Memory B cell (primary cell): ENCODE measurements around the gene CCL28.

Source experiments
- ATAC-seq: fragments of 150-1000 bp; cut with Tn5 transposase; 2 replicates; pipeline ENCODE4 v1.10.0; 2021; ENCODE audit warnings: low read depth, mild to moderate bottlenecking, moderate library complexity
- DNase-seq, 2 donors: peaks; one replicate each; pipeline ENCODE4 v3.0.0; 2022; ENCODE audit warnings: low spot score in 2 of 2
- H3K27ac Mint-ChIP-seq: one replicate; pipeline ENCODE4 v1.8.0; 2022; ENCODE audit warnings: mild to moderate bottlenecking, moderate library complexity, mixed read lengths
- H3K27me3 Mint-ChIP-seq: one replicate; pipeline ENCODE4 v1.8.0; 2022; ENCODE audit warnings: mixed read lengths
- H3K36me3 Mint-ChIP-seq: one replicate; pipeline ENCODE4 v1.8.0; 2022; ENCODE audit warnings: mild to moderate bottlenecking, mixed read lengths
- H3K4me1 Mint-ChIP-seq: one replicate; pipeline ENCODE4 v1.8.0; 2022; ENCODE audit warnings: mixed read lengths
- H3K4me3 Mint-ChIP-seq: one replicate; pipeline ENCODE4 v1.8.0; 2022; ENCODE audit warnings: mild to moderate bottlenecking, moderate library complexity, mixed read lengths
- H3K9me3 Mint-ChIP-seq: one replicate; pipeline ENCODE4 v1.8.0; 2022; ENCODE audit warnings: mixed read lengths

CCL28 gene

GRCh38 chr5:43358301-43358700 is 53.9 kb downstream of the CCL28 start:
- no peak for DNase-seq
- Mint-ChIP-seq H3K36me3 (peaks cover 7% of the 10 kb centered on the region), H3K27ac (no peak overlapping the region), H3K9me3 (peaks cover 17% of the 10 kb centered on the region), H3K27me3 (peaks cover 5% of the 10 kb centered on the region), H3K4me3 (no peak overlapping the region), H3K4me1 (no peaks in the 10 kb centered on the region)
- ATAC-seq: no peak

GRCh38 chr5:43357878-43358281 is 54.3 kb downstream of the CCL28 start:
- peaks cover 5% of the 10 kb centered on the region for H3K27me3 Mint-ChIP-seq

GRCh38 chr5:43357067-43357466 is 55.1 kb downstream of the CCL28 start:
- H3K27ac Mint-ChIP-seq: no peak overlapping the region
- H3K27me3 Mint-ChIP-seq: peaks cover 5% of the 10 kb centered on the region
- peaks cover 7% of the 10 kb centered on the region for H3K36me3 Mint-ChIP-seq
- no peaks in the 10 kb centered on the region for H3K4me1 Mint-ChIP-seq
- H3K9me3 Mint-ChIP-seq: peaks cover 17% of the 10 kb centered on the region
- ATAC-seq (no peak), DNase-seq (no peak)
- H3K4me3 Mint-ChIP-seq: no peak overlapping the region

More at GRCh38 chr5:43357878-43358281, 54.3 kb downstream of the CCL28 start:
- no peak for DNase-seq
- peaks cover 7% of the 10 kb centered on the region for H3K36me3 Mint-ChIP-seq
- ATAC-seq: no peak
- peaks cover 17% of the 10 kb centered on the region for H3K9me3 Mint-ChIP-seq
- no peak overlapping the region for H3K27ac Mint-ChIP-seq
- no peaks in the 10 kb centered on the region for H3K4me1 Mint-ChIP-seq
- no peak overlapping the region for H3K4me3 Mint-ChIP-seq

- no peak for ATAC-seq
- Mint-ChIP-seq H3K36me3 (peaks cover 4% of the 10 kb centered on the region), H3K9me3 (peaks cover 5% of the 10 kb centered on the region), H3K4me3 (no peak overlapping the region), H3K4me1 (no peaks in the 10 kb centered on the region), H3K27ac (no peak overlapping the region), H3K27me3 (peaks cover 5% of the 10 kb centered on the region)
- DNase-seq: no peak
Observed at GRCh38 chr5:43354774-43355173, 57.4 kb downstream of the CCL28 start.

GRCh38 chr5:43353668-43354067 is 58.5 kb downstream of the CCL28 start:
- H3K9me3 Mint-ChIP-seq: no peaks in the 10 kb centered on the region
- ATAC-seq (no peak), DNase-seq (no peak)
- H3K4me3 Mint-ChIP-seq: no peak overlapping the region
- peaks cover 4% of the 10 kb centered on the region for H3K36me3 Mint-ChIP-seq
- peaks cover 8% of the 10 kb centered on the region for H3K27me3 Mint-ChIP-seq
- no peaks in the 10 kb centered on the region for H3K4me1 Mint-ChIP-seq
- H3K27ac Mint-ChIP-seq: no peak overlapping the region

- Mint-ChIP-seq H3K9me3 (no peaks in the 10 kb centered on the region), H3K36me3 (peaks cover 4% of the 10 kb centered on the region), H3K4me1 (no peaks in the 10 kb centered on the region), H3K4me3 (no peak overlapping the region), H3K27me3 (peaks cover 8% of the 10 kb centered on the region), H3K27ac (no peak overlapping the region)
- ATAC-seq (no peak), DNase-seq (no peak)
Observed at GRCh38 chr5:43352915-43353314, 59.3 kb downstream of the CCL28 start.

GRCh38 chr5:43352131-43352530 is 60.1 kb downstream of the CCL28 start:
- Mint-ChIP-seq H3K4me3 (no peak overlapping the region), H3K4me1 (no peaks in the 10 kb centered on the region), H3K27ac (no peak overlapping the region)

GRCh38 chr5:43348861-43349363 is 63.3 kb downstream of the CCL28 start:
- Mint-ChIP-seq H3K27me3 (peaks cover 2% of the 10 kb centered on the region), H3K27ac (no peak overlapping the region), H3K36me3 (no peaks in the 10 kb centered on the region), H3K4me3 (no peak overlapping the region), H3K4me1 (no peaks in the 10 kb centered on the region), H3K9me3 (no peaks in the 10 kb centered on the region)
- DNase-seq: no peak
- no peak for ATAC-seq

More at GRCh38 chr5:43352131-43352530, 60.1 kb downstream of the CCL28 start:
- Mint-ChIP-seq H3K36me3 (peaks cover 2% of the 10 kb centered on the region), H3K9me3 (no peaks in the 10 kb centered on the region), H3K27me3 (peaks cover 7% of the 10 kb centered on the region)
- no peak for DNase-seq
- no peak for ATAC-seq

GRCh38 chr5:43348207-43348606 is 64.0 kb downstream of the CCL28 start:
- DNase-seq: no peak
- Mint-ChIP-seq H3K27me3 (peaks cover 2% of the 10 kb centered on the region), H3K9me3 (no peaks in the 10 kb centered on the region), H3K4me3 (no peak overlapping the region), H3K27ac (no peak overlapping the region), H3K4me1 (no peaks in the 10 kb centered on the region), H3K36me3 (no peaks in the 10 kb centered on the region)
- ATAC-seq: no peak

- Mint-ChIP-seq H3K36me3 (peaks cover 7% of the 10 kb centered on the region), H3K27me3 (peaks cover 17% of the 10 kb centered on the region), H3K4me1 (no peaks in the 10 kb centered on the region), H3K9me3 (peaks cover 12% of the 10 kb centered on the region), H3K4me3 (no peak overlapping the region), H3K27ac (no peak overlapping the region)
- DNase-seq (no peak), ATAC-seq (no peak)
Observed at GRCh38 chr5:43338862-43339261, 73.3 kb downstream of the CCL28 start.

GRCh38 chr5:43336159-43336558 is 76.0 kb downstream of the CCL28 start:
- no peaks in the 10 kb centered on the region for H3K4me1 Mint-ChIP-seq
- no peak overlapping the region for H3K4me3 Mint-ChIP-seq
- ATAC-seq (no peak), DNase-seq (no peak)
- peaks cover 26% of the 10 kb centered on the region for H3K9me3 Mint-ChIP-seq
- H3K27ac Mint-ChIP-seq: no peak overlapping the region
- H3K27me3 Mint-ChIP-seq: peaks cover 28% of the 10 kb centered on the region
- H3K36me3 Mint-ChIP-seq: peaks cover 14% of the 10 kb centered on the region

- DNase-seq (no peak), ATAC-seq (no peak)
- Mint-ChIP-seq H3K4me1 (no peaks in the 10 kb centered on the region), H3K9me3 (peaks cover 26% of the 10 kb centered on the region), H3K27ac (no peak overlapping the region), H3K36me3 (peaks cover 14% of the 10 kb centered on the region), H3K4me3 (no peak overlapping the region), H3K27me3 (peaks cover 28% of the 10 kb centered on the region)
Observed at GRCh38 chr5:43335681-43336080, 76.5 kb downstream of the CCL28 start.

GRCh38 chr5:43332401-43332800 is 79.8 kb downstream of the CCL28 start:
- no peak overlapping the region for H3K4me3 Mint-ChIP-seq
- no peak for DNase-seq
- H3K27ac Mint-ChIP-seq: no peak overlapping the region
- no peaks in the 10 kb centered on the region for H3K4me1 Mint-ChIP-seq
- H3K9me3 Mint-ChIP-seq: peaks cover 22% of the 10 kb centered on the region
- ATAC-seq: no peak
- peaks cover 10% of the 10 kb centered on the region for H3K36me3 Mint-ChIP-seq
- peaks cover 26% of the 10 kb centered on the region for H3K27me3 Mint-ChIP-seq
